ENCODE results near the gene PIEZO1.
"Not testable (repeated sequence)": the region's sequence is repeated elsewhere in the genome, so short reads cannot be mapped to it uniquely, and the experiment has no call there.

- TF ChIP-seq USF2 (IDR thresholded peaks at IDR 0.05); EP300 (IDR thresholded peaks at IDR 0.05); POLR2A (IDR thresholded peaks at IDR 0.05; ENCODE audit: low read length); KDM5A (IDR thresholded peaks at IDR 0.05): not testable (repeated sequence)
- TF ChIP-seq, protein P1, sequence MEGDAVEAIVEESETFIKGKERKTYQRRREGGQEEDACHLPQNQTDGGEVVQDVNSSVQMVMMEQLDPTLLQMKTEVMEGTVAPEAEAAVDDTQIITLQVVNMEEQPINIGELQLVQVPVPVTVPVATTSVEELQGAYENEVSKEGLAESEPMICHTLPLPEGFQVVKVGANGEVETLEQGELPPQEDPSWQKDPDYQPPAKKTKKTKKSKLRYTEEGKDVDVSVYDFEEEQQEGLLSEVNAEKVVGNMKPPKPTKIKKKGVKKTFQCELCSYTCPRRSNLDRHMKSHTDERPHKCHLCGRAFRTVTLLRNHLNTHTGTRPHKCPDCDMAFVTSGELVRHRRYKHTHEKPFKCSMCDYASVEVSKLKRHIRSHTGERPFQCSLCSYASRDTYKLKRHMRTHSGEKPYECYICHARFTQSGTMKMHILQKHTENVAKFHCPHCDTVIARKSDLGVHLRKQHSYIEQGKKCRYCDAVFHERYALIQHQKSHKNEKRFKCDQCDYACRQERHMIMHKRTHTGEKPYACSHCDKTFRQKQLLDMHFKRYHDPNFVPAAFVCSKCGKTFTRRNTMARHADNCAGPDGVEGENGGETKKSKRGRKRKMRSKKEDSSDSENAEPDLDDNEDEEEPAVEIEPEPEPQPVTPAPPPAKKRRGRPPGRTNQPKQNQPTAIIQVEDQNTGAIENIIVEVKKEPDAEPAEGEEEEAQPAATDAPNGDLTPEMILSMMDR (IDR thresholded peaks at IDR 0.05): not testable (repeated sequence)
These were observed 3.7 kb upstream of the PIEZO1 start for GRCh38 chr16:88788749-88789148.
